Measurements from ENCODE around the gene TBC1D22A. TPM values are rescaled to one million over a fixed set of nuclear protein-coding genes. Genes with fewer than 3 reads are reported as not detected.

Gene TBC1D22A
- total RNA-seq, 1 experiment from 2014 or later = 27.6 TPM

- Mint-ChIP-seq H3K9me3 (ENCODE audit: low read depth, unreplicated experiment) (no peaks in the 10 kb centered on the region), H3K27me3 (ENCODE audit: unreplicated experiment) (no peaks in the 10 kb centered on the region), H3K27ac (ENCODE audit: unreplicated experiment) (no peak overlapping the region), H3K4me3 (ENCODE audit: low read depth, unreplicated experiment) (no peak overlapping the region), H3K36me3 (ENCODE audit: insufficient read depth, unreplicated experiment) (no peaks in the 10 kb centered on the region), H3K4me1 (ENCODE audit: low read depth, unreplicated experiment) (peaks cover 17% of the 10 kb centered on the region)
- CTCF ChIA-PET = no interaction called here
- TF ChIP-seq CTCF (IDR thresholded peaks at IDR 0.05; ENCODE audit: unreplicated experiment) = no peak
- no peak for DNase-seq
- BruUV-seq (replicated peaks) = no TSS peak
- intact Hi-C loops (cut with micrococcal nuclease; ENCODE audit: unreplicated experiment) = no loop called here
Observed at GRCh38 chr22:47105085-47105484, 342.6 kb downstream of the TBC1D22A start.

- no TSS peak for BruUV-seq (replicated peaks)
- no peak overlapping the region for H3K27ac Mint-ChIP-seq (ENCODE audit: unreplicated experiment)
- CTCF ChIA-PET = no interaction called here
- intact Hi-C loops (cut with micrococcal nuclease; ENCODE audit: unreplicated experiment) = no loop called here
- no peak overlapping the region for H3K4me3 Mint-ChIP-seq (ENCODE audit: low read depth, unreplicated experiment)
- no peak for DNase-seq
- no peaks in the 10 kb centered on the region for H3K27me3 Mint-ChIP-seq (ENCODE audit: unreplicated experiment)
- no peaks in the 10 kb centered on the region for H3K36me3 Mint-ChIP-seq (ENCODE audit: insufficient read depth, unreplicated experiment)
- no peak for TF ChIP-seq CTCF (IDR thresholded peaks at IDR 0.05; ENCODE audit: unreplicated experiment)
- H3K9me3 Mint-ChIP-seq (ENCODE audit: low read depth, unreplicated experiment) = no peaks in the 10 kb centered on the region
- H3K4me1 Mint-ChIP-seq (ENCODE audit: low read depth, unreplicated experiment) = peaks cover 17% of the 10 kb centered on the region
Observed at GRCh38 chr22:47106806-47107205, 344.4 kb downstream of the TBC1D22A start.

- BruUV-seq (replicated peaks) = no TSS peak
- Mint-ChIP-seq H3K4me3 (ENCODE audit: low read depth, unreplicated experiment) (no peak overlapping the region), H3K27me3 (ENCODE audit: unreplicated experiment) (no peaks in the 10 kb centered on the region), H3K4me1 (ENCODE audit: low read depth, unreplicated experiment) (peaks cover 17% of the 10 kb centered on the region), H3K9me3 (ENCODE audit: low read depth, unreplicated experiment) (no peaks in the 10 kb centered on the region), H3K36me3 (ENCODE audit: insufficient read depth, unreplicated experiment) (no peaks in the 10 kb centered on the region), H3K27ac (ENCODE audit: unreplicated experiment) (no peak overlapping the region)
- TF ChIP-seq CTCF (IDR thresholded peaks at IDR 0.05; ENCODE audit: unreplicated experiment) = no peak
- intact Hi-C loops (cut with micrococcal nuclease; ENCODE audit: unreplicated experiment) = no loop called here
- no peak for DNase-seq
- CTCF ChIA-PET = no interaction called here
Observed at GRCh38 chr22:47107431-47107830, 345.0 kb downstream of the TBC1D22A start.

- no peak for DNase-seq
- Mint-ChIP-seq H3K4me1 (ENCODE audit: low read depth, unreplicated experiment) (peaks cover 17% of the 10 kb centered on the region), H3K4me3 (ENCODE audit: low read depth, unreplicated experiment) (no peak overlapping the region), H3K9me3 (ENCODE audit: low read depth, unreplicated experiment) (no peaks in the 10 kb centered on the region), H3K36me3 (ENCODE audit: insufficient read depth, unreplicated experiment) (no peaks in the 10 kb centered on the region), H3K27me3 (ENCODE audit: unreplicated experiment) (no peaks in the 10 kb centered on the region), H3K27ac (ENCODE audit: unreplicated experiment) (no peak overlapping the region)
- no peak for TF ChIP-seq CTCF (IDR thresholded peaks at IDR 0.05; ENCODE audit: unreplicated experiment)
- intact Hi-C loops (cut with micrococcal nuclease; ENCODE audit: unreplicated experiment) = no loop called here
- no TSS peak for BruUV-seq (replicated peaks)
- CTCF ChIA-PET = no interaction called here
Observed at GRCh38 chr22:47110817-47111443, 348.5 kb downstream of the TBC1D22A start.
